GM19023 (cell line): ENCODE results near the gene HSPA1A.
"Not testable (repeated sequence)": the region's sequence is repeated elsewhere in the genome, so short reads cannot be mapped to it uniquely, and the experiment has no call there.

Experiments used
- ATAC-seq: cut with Tn5 transposase; IDR thresholded peaks from one replicate; pipeline ENCODE4 v1.9.1; 2021; ENCODE audit warnings: mild to moderate bottlenecking, moderate library complexity; ENCODE audit not compliant: unreplicated experiment

HSPA1A gene

DNA sequence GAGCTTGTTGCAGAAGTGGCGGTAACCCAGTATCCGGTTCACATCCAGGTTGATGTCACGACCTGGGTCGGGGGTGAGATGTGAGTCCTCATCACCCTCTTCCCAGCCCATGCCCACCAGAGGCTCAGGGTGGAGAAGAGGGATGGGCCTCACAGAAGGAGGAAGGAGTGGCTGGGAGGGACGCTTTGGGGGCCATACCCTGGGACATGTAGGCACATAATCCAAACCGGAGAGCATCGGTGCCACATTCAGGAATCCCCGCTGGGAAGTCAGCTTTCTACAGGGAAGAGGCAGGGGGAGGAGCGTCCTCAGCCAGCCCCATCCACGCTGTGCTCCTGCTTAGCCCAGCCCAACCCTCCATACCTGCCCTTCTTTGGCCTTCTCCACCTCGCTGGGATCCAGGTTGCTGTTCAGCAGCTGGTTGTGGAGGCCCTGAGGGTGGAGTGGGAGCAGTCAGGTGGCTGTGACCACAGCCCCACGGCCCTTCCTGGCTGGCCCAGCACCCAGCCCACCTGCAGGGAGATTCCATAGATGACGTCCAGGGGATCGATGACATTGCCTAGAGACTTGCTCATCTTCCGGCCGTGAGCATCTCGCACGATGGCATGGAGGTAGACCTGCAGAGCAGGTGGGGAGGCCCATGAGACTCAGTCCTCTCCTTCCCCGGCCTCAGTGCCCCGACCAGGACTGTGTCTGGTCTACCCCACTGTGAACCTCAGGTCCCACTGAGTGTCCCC, 34.7 kb upstream of the HSPA1A start:
- no peak for ATAC-seq

DNA sequence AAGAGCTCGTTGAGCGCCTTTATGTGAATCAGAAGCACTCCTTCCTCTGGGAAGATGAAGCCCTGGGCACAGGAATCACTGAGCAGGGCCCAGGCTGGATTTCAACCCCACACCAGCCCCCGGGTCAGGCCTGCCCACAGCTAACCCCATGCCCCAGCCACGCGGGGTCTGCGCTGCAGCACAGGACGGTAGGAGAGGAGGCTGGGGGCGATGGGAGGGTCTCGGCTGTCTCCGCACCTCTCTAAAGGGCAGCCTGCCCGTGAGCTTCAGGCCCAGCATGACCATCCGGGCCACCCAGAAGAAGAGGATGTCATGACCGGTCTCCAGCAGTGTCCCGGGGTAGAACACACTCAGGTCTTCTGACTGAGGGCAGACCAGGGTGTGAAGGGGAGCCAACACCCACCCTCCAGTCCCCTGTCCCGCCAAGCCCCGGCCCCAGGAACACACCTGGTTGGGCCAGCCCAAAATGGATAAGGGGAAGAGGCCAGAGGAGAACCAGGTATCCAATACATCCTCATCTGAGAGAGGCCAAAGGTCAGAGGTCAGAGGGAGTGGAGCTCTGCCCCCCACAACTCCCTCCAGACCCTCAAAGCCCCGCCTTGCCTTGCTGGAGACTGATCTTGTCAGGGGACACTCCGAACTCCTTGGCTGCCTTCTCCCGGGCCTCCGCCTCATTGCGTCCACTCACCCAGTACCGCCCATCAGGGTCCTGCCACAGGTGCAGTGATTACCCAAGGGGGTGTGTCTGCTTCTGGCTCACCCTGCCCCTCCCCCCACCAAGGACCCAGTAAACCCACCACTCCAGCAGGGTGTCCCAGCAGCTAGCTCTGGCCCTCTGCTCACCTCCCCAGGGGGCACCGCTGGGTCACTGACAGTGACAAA, 33.9 kb upstream of the HSPA1A start:
- ATAC-seq, result no peak

DNA sequence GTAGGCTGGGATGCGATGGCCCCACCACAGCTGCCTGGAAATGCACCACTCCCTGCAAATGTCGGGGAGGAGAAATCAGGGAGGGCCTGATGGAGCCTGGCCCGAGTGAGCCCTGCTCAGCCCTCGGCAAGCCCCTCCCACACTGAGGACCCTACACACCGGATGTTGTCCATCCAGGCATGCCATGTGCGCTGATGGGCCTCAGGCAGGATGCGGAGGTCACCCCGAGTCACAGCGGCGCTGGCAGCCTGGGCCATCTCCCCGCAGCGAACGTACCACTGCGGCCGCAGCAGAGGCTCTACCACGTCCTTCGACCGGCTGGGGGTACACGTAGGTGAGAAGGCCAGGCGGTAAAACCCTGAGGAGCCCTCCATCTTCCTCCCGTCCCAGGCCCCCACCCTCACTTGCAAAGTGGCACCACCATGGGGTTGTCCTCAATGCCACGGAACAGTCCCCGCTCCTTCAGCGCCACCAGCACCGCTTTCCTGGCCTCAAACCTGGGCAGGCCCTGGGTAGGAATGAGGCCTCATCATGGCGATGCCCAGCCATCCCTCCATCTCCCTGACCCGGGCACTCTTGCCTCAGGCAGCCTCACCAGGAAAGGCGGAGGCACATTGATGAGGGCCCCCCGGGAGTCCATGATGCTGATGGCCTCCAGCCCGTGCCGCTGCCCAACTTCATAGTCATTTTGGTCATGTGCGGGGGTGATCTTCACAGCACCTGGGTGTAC, 33.1 kb upstream of the HSPA1A start:
- no peak for ATAC-seq

DNA sequence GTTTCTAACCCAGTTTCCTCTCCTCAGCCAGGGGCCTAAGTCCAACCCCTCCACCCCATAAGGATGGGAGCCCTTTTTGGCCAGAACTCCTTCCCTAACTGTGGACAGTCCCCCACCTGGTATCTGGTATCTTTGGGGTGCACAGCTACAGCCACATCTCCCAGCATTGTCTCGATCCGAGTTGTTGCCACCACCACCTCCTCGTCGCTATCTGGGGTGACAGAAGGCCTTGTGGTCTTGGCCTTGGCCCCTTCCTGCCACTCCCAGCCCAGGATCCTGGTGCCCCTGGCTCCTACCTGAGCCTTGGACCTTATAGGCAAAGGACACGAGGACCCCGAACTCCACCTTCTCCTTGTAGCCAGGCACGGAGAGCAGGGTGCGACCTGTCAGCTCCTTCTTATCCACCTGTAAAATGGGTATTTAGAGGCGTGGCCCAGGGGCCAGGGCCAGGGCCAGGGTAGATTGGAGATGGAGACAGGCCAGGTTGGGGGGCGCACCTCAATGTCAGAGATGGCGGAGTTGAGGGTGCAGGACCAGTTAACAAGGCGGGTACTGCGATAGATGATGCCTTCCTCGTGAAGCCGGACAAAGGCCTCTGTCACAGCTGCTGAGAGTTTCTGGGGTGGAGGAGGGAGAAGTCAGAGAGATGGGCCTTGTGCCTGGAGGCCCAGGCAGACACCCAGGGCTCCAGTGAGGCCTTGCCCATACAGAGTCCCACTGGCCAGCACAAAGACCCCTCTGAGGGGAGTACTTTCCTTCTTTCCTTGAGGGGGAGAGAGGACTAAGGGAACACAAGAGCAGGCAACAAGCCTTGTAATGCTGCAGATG, 31.0 kb upstream of the HSPA1A start:
- no peak for ATAC-seq

GRCh38 chr6:31785475-31785874, 29.9 kb upstream of the HSPA1A start:
- ATAC-seq, result no peak

DNA sequence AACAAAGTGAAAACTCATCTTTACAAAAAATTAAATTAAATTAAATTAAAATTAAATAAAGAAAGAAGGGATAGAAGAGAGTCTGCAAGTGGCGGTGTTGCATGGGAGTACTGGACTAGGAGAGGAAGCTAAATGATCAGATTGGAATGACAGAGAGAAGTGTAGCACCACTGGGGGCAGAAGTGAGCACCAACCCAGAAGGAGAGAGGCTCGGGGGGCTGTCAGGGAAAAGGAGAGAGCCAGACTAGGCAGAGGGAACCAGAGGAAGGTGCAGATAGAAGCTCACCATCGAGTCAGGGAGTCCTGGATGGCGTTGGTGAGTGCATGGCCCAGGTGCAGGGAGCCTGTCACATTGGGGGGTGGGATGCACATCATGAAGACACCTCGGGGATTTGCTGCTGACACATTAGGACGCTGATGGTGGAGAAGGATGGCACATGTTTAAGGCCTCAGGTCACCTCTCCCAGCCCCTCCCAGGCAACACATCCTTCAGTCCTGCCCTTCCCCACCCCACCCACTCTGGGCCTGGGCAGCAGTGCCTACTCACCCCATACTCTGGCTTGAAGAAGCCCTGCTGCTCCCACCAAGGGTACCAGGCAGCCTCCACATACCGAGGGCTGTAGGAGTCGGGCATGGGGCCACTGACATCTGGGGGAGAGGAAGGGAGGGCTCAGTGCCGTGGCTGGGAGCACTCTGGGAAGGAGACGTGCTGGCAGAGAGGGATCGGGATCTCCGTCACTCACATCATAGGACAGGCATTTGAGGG, 23.8 kb upstream of the HSPA1A start:
- no peak for ATAC-seq

DNA sequence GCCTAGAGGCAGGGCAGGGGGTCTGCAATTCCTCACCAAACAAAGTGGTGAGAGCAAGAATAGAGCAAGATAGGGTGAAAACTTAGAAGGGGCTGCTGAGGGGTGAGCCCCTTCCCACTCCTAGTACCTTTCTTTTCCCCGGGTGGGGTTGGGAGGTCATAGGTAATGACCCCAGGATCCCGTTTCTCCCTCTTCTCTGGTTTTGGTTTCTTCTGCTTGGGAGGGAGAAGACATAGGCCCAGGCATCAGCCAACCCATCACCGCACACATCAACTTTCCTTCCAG, 23.3 kb upstream of the HSPA1A start:
- no peak for ATAC-seq

DNA sequence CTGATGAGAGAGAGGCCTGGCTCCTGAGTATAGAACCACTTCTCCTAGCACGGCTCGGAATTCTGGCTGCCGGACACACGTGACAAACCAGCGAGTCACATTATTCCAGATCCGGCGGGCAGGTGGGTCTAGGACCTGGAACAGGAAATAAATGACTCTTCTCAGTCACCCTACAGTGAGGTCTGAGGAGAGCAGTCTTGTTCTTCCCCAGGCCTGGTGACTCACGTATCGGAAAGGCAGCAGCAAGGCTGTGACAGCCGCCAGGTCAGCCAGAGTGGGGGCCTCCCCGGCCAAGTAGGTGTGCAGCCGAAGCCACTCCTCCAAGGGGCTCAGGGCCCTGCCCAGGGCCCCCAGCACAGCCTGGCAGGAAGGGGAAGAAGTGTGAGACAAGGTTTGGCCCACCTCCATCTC, 22.6 kb upstream of the HSPA1A start:
- ATAC-seq, result no peak

DNA sequence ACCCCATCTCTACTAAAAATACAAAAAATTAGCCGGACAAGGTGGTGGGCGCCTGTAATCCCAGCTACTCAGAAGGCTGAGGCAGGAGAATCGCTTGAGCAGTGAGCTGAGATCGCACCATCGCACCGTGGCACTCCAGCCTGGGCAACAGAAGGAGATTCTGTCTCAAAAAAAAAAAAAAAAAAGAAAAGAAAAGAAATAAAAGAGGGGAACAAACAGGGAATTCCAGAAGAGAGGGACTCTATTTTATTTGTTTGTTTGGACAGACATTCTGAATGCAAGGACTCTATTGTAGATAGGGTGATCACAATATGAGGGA, 21.5 kb upstream of the HSPA1A start:
- ATAC-seq, result not testable (repeated sequence)

DNA sequence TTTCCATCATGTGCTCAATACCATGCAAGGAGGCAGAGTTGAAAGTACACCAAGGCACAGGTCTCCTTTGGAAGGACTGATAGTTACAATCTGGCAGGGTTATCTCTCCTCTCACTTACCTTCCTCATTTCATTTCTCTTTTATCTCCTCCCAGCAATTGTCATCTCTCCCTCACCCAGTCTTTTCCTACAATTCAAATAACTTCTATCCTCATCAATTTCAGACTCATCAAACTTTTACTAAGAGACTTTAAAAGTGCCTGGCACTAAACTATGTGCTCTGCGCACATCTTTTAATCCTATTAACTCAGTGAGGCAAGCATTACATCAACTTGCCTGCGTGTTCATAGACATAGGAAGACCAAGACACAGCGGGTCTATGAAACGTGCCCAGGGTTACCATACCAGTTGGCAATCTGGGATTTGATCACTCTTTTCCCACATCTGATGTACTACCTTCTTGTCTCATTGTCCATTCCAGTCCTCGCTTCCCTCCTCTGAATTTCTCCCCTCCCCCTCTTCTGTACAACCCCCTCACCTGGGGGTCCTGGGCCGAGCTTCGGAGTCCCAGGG, 21.0 kb upstream of the HSPA1A start:
- ATAC-seq, result no peak

DNA sequence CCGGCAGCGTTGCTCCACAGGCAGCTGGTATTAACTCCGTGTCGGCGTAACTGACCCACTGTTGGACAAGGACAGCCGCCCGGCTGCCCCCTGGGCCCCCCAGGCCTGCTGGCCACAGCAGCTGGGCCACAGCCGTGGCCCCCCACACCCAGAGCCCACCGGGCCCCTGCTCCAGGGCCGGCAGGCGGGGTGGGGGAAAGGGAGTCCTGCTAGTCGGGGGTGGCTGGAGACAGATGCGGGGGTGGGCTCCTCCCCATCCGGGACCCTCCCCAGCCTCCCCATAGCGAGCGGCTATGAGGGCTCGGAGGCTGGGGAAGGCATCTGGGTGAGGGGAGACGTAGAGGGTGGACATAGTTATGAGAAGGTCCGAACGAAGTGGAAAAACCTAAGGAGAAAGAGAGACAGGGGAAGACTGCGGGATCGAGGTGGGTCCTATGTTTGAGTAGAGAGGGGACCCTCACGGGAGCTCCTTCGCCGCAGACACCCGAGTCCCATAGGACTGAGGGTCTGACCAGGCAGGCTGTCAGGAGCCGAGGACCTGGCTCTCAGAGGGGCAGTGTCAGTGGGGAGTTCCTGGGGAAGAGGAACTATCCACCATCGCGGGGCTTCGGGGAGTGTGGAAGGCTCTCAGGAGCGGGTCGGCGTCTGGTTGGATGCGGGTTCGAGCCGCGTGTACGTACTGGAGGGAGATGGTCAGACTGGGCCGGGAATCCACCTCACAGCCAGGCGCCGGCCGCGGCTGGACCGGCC, 20.3 kb upstream of the HSPA1A start:
- ATAC-seq, result peak; percentile 5

GRCh38 chr6:31795616-31796298, 19.6 kb upstream of the HSPA1A start, which contains the start of gene VARS1:
VARS1 (minus strand) TSS chr6:31795752; CDS start chr6:31795217, 535 bp downstream.
- peak; percentile 72 for ATAC-seq

DNA sequence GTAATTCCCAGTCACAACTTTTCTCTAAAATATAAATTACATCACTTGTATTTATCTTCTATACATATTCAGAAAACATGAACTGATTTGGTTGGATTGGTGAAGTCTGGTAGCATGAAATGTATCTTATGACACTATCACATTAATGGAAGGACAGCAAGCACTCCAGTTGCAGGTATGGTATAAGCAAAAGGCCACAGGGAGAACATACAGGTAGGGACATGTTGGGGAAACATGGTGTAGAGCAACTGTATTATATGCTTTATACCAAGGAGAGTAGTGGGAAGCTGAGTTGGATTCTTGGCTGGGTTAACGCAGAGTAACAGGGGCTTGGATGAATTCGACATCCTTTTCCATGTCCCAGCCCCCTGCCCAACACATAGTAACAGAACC, 18.4 kb upstream of the HSPA1A start:
- no peak for ATAC-seq

- no peak for ATAC-seq
Observed at GRCh38 chr6:31797588-31797987, 17.8 kb upstream of the HSPA1A start.

DNA sequence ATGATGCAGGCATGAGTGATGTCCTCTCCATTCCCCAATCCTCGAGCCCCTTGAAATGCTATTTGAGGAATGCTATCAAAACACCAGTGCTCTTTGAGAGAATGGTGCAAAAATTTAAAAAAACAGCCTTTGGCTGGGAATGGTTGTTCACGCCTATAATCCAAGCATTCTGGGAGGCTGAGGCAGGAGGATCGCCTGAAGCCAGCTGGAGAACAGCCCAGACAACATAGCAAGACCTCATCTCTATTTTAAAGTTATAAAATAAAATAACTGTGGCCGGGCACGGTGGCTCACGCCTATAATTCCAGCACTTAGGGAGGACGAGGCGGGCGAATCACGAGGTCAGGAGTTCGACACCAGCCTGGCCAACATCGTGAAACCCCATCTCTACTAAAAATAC, 15.6 kb upstream of the HSPA1A start:
- ATAC-seq, result no peak

GRCh38 chr6:31801031-31801927, 14.1 kb upstream of the HSPA1A start:
- ATAC-seq, result not testable (repeated sequence)

DNA sequence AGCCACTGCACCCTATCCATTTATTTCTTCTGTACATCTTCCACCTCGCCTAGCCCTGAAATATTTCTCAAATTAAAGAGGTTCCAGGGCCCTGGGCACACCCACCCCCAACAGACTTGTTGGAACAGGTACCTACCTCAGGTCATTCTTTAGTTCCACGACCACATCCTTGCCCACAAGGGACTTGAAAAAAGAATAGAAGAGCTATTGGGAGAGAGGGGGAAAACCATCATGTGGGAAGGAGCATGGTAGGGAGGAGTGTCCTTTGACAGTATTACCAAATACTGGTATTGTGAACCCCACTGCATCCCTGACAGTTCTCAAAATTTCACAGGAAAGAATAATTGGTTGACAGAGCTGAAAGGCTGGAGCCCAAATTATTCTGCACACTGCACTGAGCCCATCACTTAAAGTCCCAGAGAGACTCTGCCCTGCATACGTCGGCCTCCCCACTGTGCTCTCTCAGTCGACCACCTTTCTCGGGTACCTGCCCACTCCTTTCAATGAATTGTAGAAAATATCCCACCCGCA, 9.3 kb upstream of the HSPA1A start:
- no peak for ATAC-seq
